Measurements from ENCODE around the gene ANKRD12.

GRCh38 chr18:9156604-9157249 is 20.1 kb downstream of the ANKRD12 start:
- no peak for TF ChIP-seq CTCF (IDR thresholded peaks at IDR 0.05)
- no peak for TF ChIP-seq POLR2AphosphoS5 (IDR thresholded peaks at IDR 0.05; ENCODE audit: low read depth, low read length)
- no peak for TF ChIP-seq SIN3A (IDR thresholded peaks at IDR 0.05; ENCODE audit: borderline replicate concordance, insufficient read depth, low read depth, low read length)
- no peak for TF ChIP-seq REST (IDR thresholded peaks at IDR 0.05; ENCODE audit: insufficient read depth in 1 of 2, low read depth in 2 of 2, low read length in 1 of 2)
- TF ChIP-seq TCF7L2 (IDR thresholded peaks at IDR 0.05; ENCODE audit: low read depth, low read length), result no peak
